NCI-H2227 (cell line): ENCODE results near the gene CNIH2.

Experiments used
- DNase-seq: peaks from one replicate; lab custom pipeline; 2025; ENCODE audit not compliant: unreplicated experiment; lab: John Stamatoyannopoulos, UW

Gene CNIH2

GRCh38 chr11:66259225-66259624 is 18.8 kb upstream of the CNIH2 start:
- DNase-seq = no peak

GRCh38 chr11:66259956-66260355 is 18.0 kb upstream of the CNIH2 start:
- no peak for DNase-seq

- DNase-seq = no peak
Measured at GRCh38 chr11:66261578-66261977, 16.4 kb upstream of the CNIH2 start.

- DNase-seq = no peak
Measured at GRCh38 chr11:66262191-66262590, 15.8 kb upstream of the CNIH2 start.

- DNase-seq = no peak
Measured at GRCh38 chr11:66262696-66263095, 15.3 kb upstream of the CNIH2 start.

- no peak for DNase-seq
Measured at GRCh38 chr11:66263231-66263630, 14.7 kb upstream of the CNIH2 start.

GRCh38 chr11:66263785-66264184 is 14.2 kb upstream of the CNIH2 start:
- DNase-seq = no peak

- DNase-seq = no peak
Measured at GRCh38 chr11:66264383-66264782, 13.6 kb upstream of the CNIH2 start.

GRCh38 chr11:66264914-66265313 is 13.1 kb upstream of the CNIH2 start:
- DNase-seq = peak; percentile 25

- no peak for DNase-seq
Measured at GRCh38 chr11:66265531-66266377, 12.2 kb upstream of the CNIH2 start.

- no peak for DNase-seq
Measured at GRCh38 chr11:66266378-66267038, 11.5 kb upstream of the CNIH2 start.

GRCh38 chr11:66267039-66267378 is 11.0 kb upstream of the CNIH2 start:
- no peak for DNase-seq

- DNase-seq = peak; percentile 90
Measured at GRCh38 chr11:66267379-66268243, 10.4 kb upstream of the CNIH2 start.

- peak; percentile 100 for DNase-seq
Measured at GRCh38 chr11:66268244-66268951, 9.6 kb upstream of the CNIH2 start, which contains the start of gene RAB1B. TSS of gene RAB1B (plus strand) at chr11:66268639. CDS start at chr11:66268680, 41 bp downstream.

GRCh38 chr11:66268952-66269905 is 8.7 kb upstream of the CNIH2 start:
- DNase-seq = peak; percentile 58

GRCh38 chr11:66271816-66272215 is 6.2 kb upstream of the CNIH2 start:
- DNase-seq = no peak

- DNase-seq = no peak
Measured at GRCh38 chr11:66272596-66272995, 5.4 kb upstream of the CNIH2 start.

- DNase-seq = no peak
Measured at GRCh38 chr11:66274219-66274618, 3.8 kb upstream of the CNIH2 start.

GRCh38 chr11:66275396-66275795 is 2.6 kb upstream of the CNIH2 start:
- no peak for DNase-seq
